Measurements from ENCODE around the gene NPPB. TPM values are rescaled to one million over a fixed set of nuclear protein-coding genes. Genes with fewer than 3 reads are reported as not detected.

The NPPB gene
- total RNA-seq, 1 experiment from 2014 or later = not detected

DNA sequence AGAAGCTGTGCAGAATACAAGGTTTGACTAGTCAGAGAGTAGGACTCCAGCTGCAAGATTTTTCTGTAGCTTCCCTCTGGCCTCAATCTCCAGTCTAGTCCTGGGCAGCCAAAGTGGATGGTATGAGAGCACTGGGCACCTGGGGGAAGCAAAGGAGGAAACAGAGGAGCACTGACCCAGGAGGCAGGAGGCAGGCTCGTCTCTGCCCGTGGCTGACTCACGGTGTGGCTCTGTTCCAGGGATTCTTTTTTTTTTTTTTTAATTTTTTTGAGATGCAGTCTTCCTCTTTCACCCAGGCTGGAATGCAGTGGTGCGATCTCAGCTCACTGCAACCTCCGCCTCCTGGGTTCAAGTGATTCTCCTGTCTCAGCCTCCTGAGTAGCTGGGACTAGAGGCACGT is 4.1 kb upstream of the NPPB start:
- no peak overlapping the region for H3K4me3 Mint-ChIP-seq
- TF ChIP-seq, protein P1, sequence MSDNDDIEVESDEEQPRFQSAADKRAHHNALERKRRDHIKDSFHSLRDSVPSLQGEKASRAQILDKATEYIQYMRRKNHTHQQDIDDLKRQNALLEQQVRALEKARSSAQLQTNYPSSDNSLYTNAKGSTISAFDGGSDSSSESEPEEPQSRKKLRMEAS (CRISPR knock-in tag; IDR thresholded peaks at IDR 0.05) = no peak
- TF ChIP-seq ATF1 (CRISPR knock-in tag; IDR thresholded peaks at IDR 0.05) = no peak
- no peak for TF ChIP-seq NR3C1 (CRISPR knock-in tag; conservative IDR thresholded peaks at IDR 0.05; ENCODE audit: low read depth)
- TF ChIP-seq, protein P2, sequence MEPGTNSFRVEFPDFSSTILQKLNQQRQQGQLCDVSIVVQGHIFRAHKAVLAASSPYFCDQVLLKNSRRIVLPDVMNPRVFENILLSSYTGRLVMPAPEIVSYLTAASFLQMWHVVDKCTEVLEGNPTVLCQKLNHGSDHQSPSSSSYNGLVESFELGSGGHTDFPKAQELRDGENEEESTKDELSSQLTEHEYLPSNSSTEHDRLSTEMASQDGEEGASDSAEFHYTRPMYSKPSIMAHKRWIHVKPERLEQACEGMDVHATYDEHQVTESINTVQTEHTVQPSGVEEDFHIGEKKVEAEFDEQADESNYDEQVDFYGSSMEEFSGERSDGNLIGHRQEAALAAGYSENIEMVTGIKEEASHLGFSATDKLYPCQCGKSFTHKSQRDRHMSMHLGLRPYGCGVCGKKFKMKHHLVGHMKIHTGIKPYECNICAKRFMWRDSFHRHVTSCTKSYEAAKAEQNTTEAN (CRISPR knock-in tag; IDR thresholded peaks at IDR 0.05) = no peak
- TF ChIP-seq, protein P3, sequence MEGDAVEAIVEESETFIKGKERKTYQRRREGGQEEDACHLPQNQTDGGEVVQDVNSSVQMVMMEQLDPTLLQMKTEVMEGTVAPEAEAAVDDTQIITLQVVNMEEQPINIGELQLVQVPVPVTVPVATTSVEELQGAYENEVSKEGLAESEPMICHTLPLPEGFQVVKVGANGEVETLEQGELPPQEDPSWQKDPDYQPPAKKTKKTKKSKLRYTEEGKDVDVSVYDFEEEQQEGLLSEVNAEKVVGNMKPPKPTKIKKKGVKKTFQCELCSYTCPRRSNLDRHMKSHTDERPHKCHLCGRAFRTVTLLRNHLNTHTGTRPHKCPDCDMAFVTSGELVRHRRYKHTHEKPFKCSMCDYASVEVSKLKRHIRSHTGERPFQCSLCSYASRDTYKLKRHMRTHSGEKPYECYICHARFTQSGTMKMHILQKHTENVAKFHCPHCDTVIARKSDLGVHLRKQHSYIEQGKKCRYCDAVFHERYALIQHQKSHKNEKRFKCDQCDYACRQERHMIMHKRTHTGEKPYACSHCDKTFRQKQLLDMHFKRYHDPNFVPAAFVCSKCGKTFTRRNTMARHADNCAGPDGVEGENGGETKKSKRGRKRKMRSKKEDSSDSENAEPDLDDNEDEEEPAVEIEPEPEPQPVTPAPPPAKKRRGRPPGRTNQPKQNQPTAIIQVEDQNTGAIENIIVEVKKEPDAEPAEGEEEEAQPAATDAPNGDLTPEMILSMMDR (IDR thresholded peaks at IDR 0.05) = no peak
- TF ChIP-seq ZNF317 (CRISPR knock-in tag; IDR thresholded peaks at IDR 0.05; ENCODE audit: borderline replicate concordance, low read depth) = no peak
- TF ChIP-seq, protein P4, sequence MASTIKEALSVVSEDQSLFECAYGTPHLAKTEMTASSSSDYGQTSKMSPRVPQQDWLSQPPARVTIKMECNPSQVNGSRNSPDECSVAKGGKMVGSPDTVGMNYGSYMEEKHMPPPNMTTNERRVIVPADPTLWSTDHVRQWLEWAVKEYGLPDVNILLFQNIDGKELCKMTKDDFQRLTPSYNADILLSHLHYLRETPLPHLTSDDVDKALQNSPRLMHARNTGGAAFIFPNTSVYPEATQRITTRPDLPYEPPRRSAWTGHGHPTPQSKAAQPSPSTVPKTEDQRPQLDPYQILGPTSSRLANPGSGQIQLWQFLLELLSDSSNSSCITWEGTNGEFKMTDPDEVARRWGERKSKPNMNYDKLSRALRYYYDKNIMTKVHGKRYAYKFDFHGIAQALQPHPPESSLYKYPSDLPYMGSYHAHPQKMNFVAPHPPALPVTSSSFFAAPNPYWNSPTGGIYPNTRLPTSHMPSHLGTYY (CRISPR knock-in tag; IDR thresholded peaks at IDR 0.05) = no peak
- TF ChIP-seq NR2C2 (CRISPR knock-in tag; IDR thresholded peaks at IDR 0.05) = no peak
- TF ChIP-seq GRHL2 (CRISPR knock-in tag; IDR thresholded peaks at IDR 0.05; ENCODE audit: insufficient replicate concordance, severe bottlenecking) = no peak
- no peak for TF ChIP-seq GTF2I (CRISPR knock-in tag; conservative IDR thresholded peaks at IDR 0.05)
- TF ChIP-seq CREB1 (CRISPR knock-in tag; IDR thresholded peaks at IDR 0.05) = no peak
- TF ChIP-seq MXD4 (CRISPR knock-in tag; IDR thresholded peaks at IDR 0.05; ENCODE audit: borderline replicate concordance) = no peak
- TF ChIP-seq TCF7 (CRISPR knock-in tag; IDR thresholded peaks at IDR 0.05; ENCODE audit: low read depth) = no peak
- TF ChIP-seq, protein P5, sequence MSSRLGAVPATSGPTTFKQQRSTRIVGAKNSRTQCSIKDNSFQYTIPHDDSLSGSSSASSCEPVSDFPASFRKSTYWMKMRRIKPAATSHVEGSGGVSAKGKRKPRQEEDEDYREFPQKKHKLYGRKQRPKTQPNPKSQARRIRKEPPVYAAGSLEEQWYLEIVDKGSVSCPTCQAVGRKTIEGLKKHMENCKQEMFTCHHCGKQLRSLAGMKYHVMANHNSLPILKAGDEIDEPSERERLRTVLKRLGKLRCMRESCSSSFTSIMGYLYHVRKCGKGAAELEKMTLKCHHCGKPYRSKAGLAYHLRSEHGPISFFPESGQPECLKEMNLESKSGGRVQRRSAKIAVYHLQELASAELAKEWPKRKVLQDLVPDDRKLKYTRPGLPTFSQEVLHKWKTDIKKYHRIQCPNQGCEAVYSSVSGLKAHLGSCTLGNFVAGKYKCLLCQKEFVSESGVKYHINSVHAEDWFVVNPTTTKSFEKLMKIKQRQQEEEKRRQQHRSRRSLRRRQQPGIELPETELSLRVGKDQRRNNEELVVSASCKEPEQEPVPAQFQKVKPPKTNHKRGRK (CRISPR knock-in tag; IDR thresholded peaks at IDR 0.05; ENCODE audit: borderline replicate concordance) = no peak
- no peaks in the 10 kb centered on the region for H3K36me3 Mint-ChIP-seq
- H3K9me3 Mint-ChIP-seq = no peaks in the 10 kb centered on the region
- DNase-seq (ENCODE audit: low spot score) (no peak), ATAC-seq (no peak)
- H3K4me1 Mint-ChIP-seq = no peaks in the 10 kb centered on the region
- ChIA-PET POLR2A (no interaction called here), CTCF (interaction anchor here (1.1 to 2.0 kb wide), 3 partner anchors 19 to 27 kb away, joined by 3 to 7 read pairs (median 4); no protein-coding TSS in a partner anchor)
- no peak overlapping the region for H3K27ac Mint-ChIP-seq
- H3K27me3 Mint-ChIP-seq (ENCODE audit: low read depth) = peaks cover 32% of the 10 kb centered on the region

DNA sequence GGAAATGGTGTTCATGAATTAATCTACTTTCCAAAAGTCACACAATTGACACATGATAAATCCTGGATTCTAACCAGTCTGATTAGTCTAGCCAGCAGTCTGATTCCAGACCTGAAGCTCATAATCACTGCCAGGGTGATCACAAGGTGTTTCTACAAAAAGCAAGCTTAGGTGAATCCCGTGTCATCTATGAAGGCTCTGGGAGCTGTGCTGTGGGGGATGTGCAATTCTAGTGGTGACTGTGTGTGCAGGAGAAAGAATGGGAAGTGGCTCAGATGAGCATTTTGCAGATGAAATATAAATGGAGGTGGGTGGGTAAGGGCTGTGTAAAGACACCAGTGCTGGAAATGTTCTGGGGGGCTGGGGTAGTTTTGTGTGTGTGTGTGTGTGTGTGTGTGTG is 1.8 kb upstream of the NPPB start:
- TF ChIP-seq KAT7 (CRISPR knock-in tag; IDR thresholded peaks at IDR 0.05; ENCODE audit: borderline replicate concordance) (no peak), GRHL2 (CRISPR knock-in tag; IDR thresholded peaks at IDR 0.05; ENCODE audit: insufficient replicate concordance, severe bottlenecking) (no peak), TCF7 (CRISPR knock-in tag; IDR thresholded peaks at IDR 0.05; ENCODE audit: low read depth) (no peak), FOXK1 (CRISPR knock-in tag; IDR thresholded peaks at IDR 0.05) (no peak), TEAD4 (CRISPR knock-in tag; IDR thresholded peaks at IDR 0.05) (no peak), NFATC4 (CRISPR knock-in tag; IDR thresholded peaks at IDR 0.05) (no peak), ZNF317 (CRISPR knock-in tag; IDR thresholded peaks at IDR 0.05; ENCODE audit: borderline replicate concordance, low read depth) (no peak), JAZF1 (CRISPR knock-in tag; IDR thresholded peaks at IDR 0.05) (no peak), EMX1 (CRISPR knock-in tag; IDR thresholded peaks at IDR 0.05) (no peak)
- TF ChIP-seq, protein P6, sequence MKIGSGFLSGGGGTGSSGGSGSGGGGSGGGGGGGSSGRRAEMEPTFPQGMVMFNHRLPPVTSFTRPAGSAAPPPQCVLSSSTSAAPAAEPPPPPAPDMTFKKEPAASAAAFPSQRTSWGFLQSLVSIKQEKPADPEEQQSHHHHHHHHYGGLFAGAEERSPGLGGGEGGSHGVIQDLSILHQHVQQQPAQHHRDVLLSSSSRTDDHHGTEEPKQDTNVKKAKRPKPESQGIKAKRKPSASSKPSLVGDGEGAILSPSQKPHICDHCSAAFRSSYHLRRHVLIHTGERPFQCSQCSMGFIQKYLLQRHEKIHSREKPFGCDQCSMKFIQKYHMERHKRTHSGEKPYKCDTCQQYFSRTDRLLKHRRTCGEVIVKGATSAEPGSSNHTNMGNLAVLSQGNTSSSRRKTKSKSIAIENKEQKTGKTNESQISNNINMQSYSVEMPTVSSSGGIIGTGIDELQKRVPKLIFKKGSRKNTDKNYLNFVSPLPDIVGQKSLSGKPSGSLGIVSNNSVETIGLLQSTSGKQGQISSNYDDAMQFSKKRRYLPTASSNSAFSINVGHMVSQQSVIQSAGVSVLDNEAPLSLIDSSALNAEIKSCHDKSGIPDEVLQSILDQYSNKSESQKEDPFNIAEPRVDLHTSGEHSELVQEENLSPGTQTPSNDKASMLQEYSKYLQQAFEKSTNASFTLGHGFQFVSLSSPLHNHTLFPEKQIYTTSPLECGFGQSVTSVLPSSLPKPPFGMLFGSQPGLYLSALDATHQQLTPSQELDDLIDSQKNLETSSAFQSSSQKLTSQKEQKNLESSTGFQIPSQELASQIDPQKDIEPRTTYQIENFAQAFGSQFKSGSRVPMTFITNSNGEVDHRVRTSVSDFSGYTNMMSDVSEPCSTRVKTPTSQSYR (CRISPR knock-in tag; IDR thresholded peaks at IDR 0.05) = no peak
- TF ChIP-seq, protein P2 (CRISPR knock-in tag; IDR thresholded peaks at IDR 0.05) = no peak
- TF ChIP-seq, protein P1 (CRISPR knock-in tag; IDR thresholded peaks at IDR 0.05) = no peak
- ATAC-seq (no peak), DNase-seq (ENCODE audit: low spot score) (no peak)
- H3K36me3 Mint-ChIP-seq = no peaks in the 10 kb centered on the region
- no peaks in the 10 kb centered on the region for H3K4me1 Mint-ChIP-seq
- CTCF ChIA-PET = interaction anchor here (0.7 to 1.5 kb wide), 2 partner anchors 10 to 261 kb away, joined by 3 to 4 read pairs; no protein-coding TSS in a partner anchor
- POLR2A ChIA-PET = no interaction called here
- no peak overlapping the region for H3K4me3 Mint-ChIP-seq
- H3K27ac Mint-ChIP-seq = no peak overlapping the region
- no peaks in the 10 kb centered on the region for H3K9me3 Mint-ChIP-seq
- peaks cover 46% of the 10 kb centered on the region for H3K27me3 Mint-ChIP-seq (ENCODE audit: low read depth)

Data from WTC11 (cell line).